ENCODE measurements around the gene GARIN6.

DNA sequence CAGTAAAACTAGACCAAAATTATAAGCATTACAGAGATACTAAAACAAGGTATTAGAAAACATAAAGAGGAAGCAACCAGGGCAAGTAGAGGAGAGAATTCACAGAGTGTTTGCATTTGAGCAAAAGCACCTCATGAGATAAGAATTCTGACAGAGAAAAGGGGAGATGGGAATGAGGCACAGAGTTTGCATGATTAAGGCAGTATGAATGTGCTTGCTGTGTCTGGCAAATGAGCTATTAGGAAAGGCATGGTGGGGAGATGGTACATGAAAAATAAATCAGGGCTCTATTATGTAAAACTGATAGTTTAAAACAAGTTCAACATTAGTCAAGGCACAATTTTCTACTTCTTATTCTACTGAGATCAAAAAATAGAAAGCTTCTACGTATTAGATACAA lies 23.1 kb downstream of the GARIN6 start:
- TF ChIP-seq, protein P1, sequence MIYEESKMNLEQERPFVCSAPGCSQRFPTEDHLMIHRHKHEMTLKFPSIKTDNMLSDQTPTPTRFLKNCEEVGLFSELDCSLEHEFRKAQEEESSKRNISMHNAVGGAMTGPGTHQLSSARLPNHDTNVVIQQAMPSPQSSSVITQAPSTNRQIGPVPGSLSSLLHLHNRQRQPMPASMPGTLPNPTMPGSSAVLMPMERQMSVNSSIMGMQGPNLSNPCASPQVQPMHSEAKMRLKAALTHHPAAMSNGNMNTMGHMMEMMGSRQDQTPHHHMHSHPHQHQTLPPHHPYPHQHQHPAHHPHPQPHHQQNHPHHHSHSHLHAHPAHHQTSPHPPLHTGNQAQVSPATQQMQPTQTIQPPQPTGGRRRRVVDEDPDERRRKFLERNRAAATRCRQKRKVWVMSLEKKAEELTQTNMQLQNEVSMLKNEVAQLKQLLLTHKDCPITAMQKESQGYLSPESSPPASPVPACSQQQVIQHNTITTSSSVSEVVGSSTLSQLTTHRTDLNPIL (CRISPR knock-in tag; IDR thresholded peaks at IDR 0.05; ENCODE audit: low read depth) = no peak
- TF ChIP-seq, protein P2, sequence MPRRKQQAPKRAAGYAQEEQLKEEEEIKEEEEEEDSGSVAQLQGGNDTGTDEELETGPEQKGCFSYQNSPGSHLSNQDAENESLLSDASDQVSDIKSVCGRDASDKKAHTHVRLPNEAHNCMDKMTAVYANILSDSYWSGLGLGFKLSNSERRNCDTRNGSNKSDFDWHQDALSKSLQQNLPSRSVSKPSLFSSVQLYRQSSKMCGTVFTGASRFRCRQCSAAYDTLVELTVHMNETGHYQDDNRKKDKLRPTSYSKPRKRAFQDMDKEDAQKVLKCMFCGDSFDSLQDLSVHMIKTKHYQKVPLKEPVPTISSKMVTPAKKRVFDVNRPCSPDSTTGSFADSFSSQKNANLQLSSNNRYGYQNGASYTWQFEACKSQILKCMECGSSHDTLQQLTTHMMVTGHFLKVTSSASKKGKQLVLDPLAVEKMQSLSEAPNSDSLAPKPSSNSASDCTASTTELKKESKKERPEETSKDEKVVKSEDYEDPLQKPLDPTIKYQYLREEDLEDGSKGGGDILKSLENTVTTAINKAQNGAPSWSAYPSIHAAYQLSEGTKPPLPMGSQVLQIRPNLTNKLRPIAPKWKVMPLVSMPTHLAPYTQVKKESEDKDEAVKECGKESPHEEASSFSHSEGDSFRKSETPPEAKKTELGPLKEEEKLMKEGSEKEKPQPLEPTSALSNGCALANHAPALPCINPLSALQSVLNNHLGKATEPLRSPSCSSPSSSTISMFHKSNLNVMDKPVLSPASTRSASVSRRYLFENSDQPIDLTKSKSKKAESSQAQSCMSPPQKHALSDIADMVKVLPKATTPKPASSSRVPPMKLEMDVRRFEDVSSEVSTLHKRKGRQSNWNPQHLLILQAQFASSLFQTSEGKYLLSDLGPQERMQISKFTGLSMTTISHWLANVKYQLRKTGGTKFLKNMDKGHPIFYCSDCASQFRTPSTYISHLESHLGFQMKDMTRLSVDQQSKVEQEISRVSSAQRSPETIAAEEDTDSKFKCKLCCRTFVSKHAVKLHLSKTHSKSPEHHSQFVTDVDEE (CRISPR knock-in tag; IDR thresholded peaks at IDR 0.05) = no peak

Measured in SK-N-SH treated with all-trans-retinoic acid at 6 μM for 48 hours (cell line).